Activated CD8-positive, alpha-beta memory T cell treated with anti-CD3 and anti-CD28 coated beads, Interleukin-2, amount 50 U/mL, for 4 hours (primary cell): ENCODE measurements around the gene BTBD16.

Source experiments
- DNase-seq: peaks from one replicate; pipeline ENCODE4 v3.0.0-alpha.2; 2020

The BTBD16 gene

DNA sequence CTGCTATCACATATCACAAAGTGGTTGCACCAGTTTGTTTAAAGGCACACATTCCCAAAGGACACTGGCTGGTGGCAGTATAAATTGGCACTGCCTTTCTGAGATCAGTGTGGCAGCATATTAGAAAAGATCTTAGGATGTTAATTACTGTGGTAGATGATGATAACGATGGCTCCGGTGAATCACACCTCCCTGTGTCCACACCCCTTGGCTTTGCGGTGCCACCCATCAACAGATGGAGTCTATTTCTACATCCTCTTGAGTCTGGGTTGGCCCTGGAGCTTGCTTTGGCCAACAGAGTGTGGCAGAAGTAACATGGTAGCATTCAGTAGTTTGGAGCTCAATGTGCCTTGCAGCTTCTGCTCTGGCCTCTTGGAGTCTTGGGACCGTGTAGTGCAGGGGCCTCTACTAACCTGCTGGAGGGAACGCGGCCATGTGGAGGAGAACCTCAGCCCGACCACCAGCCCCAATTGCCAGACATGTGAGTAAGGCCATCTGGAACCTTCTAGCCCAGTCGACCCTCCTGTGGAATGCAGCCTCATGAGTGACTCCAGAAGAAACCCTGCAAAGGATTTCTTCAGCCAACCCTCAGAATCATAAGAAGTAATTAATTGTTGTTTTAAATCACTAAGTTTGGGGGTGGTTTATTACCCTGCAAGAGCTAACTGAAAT, 76.2 kb downstream of the BTBD16 start:
- no peak for DNase-seq

DNA sequence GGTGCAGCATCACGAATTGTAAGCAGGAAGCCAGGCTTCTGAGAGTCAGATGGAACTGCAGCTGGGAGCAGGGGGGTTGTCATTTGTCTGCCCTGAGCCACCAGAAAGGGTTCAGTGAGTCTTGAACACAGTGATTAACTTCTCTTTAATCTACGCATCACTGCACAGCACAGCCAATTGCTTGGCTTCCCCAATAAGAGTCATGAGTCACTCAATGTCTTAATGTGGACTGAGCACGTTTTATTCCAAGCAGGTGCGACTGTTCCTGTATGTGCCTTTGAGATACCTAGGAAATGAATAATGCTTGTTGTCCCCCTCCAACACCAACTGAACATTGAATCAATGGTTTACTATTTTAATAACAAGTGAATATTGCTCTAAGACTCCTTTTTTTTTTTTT, 77.4 kb downstream of the BTBD16 start:
- DNase-seq = no peak

DNA sequence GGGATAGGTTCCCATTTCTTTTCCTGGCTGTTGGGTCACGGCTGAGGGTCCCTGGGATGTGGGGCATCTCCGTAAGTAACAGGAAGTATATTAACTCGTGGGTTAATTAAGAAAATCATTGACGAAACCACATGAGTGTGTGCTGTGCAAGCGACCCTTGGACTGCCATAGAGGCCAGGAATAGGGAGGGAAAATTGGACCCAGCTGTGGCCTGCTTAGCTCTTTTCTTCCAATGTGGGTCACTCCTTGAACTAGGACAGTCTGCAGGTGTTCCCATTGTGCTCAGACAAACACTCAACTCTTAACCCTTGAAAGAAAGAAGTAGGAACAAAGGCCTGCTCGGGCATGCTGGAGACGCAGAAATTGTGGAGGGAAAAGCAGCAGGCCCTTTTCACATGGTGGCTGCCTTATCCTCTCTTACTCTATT, 77.9 kb downstream of the BTBD16 start:
- DNase-seq = no peak

DNA sequence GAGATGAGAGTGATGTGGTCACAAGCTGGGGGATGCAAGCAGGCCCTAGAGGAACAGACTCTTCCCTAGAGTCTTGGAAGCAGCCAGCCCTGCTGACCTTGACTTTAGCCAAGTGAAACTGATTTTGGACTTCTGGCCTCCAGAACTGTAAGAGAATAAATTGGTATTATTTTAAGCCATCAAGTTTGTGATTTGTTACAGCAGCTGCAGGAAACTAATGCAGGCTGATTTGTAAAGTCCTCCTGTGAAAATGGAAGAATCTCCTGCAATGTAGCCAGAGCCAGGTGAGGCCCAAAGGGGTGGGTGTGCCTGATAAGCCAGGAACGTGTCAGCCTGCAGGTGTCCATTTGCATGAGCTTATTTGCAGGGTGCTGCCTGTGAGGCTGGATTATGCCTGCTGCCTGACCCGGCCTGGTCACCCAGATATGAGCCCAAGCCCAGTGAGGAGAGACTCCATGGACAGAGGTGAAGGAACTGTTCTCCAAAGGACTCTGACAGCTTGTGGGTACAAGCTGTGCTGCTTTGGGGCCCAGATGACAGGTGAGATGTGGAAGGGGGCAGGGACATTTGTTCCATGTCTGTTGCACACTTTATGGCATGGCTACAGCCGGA, 78.8 kb downstream of the BTBD16 start:
- no peak for DNase-seq

- no peak for DNase-seq
Observed at GRCh38 chr10:122350893-122351292, 79.8 kb downstream of the BTBD16 start.

GRCh38 chr10:122352817-122353525, 81.9 kb downstream of the BTBD16 start:
- no peak for DNase-seq

DNA sequence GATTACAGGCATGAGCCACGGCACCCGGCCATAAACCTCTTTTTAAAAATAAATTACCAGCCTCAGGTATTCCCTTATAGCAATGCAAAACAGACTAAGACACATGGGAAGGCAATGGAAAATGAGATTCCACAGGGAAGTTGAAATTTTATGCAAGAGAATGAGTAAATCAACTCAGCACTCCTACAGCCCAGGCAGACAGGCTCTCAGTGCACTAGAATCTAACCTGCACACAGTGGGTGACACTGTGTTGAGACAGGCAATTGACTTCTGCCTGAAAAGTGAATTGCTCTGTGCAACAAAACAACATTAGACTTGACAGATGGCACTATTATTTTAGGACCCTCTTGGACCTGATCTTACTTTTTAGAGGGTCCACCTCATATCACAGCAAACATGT, 83.3 kb downstream of the BTBD16 start:
- no peak for DNase-seq

DNA sequence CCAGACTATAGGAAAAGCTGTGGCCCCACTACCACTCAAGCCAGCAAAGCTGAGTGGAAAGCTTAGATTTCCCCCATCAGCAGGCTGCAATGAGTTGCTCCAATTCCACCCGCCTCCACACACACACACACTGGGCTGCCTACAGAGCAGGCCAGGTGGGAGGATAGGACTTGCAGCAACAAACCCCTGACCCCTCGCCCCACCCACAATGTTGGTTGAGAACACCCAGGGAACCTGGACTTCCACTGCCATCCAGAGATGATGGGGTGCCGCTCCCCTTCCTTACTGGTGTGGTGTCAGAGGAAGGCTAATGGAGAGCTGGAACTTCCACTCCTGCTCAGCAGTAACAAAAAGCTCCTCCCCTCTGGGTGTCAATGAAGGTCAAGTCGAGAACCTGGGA, 86.6 kb downstream of the BTBD16 start:
- DNase-seq = no peak

- DNase-seq = no peak
Observed at GRCh38 chr10:122359621-122360020, 88.5 kb downstream of the BTBD16 start.

DNA sequence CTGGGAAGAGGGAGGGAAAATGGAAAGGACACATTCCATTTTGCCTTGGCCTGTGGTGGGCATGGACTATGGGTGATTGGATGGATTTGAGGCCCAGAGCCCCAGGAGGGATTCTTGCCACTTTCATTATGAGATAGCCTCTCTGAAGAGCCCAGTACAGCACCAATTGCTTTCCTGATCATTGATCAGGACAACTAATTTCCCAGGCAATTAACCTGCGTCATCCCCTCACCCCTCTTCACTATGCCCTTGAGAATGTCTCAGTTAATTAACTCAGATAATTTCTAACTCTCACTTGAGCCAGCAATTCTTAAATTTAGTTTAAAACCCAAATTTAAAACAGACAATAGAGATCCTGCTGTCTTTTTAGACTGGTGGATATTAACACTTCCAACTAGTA, 90.0 kb downstream of the BTBD16 start:
- no peak for DNase-seq

GRCh38 chr10:122362031-122362592, 91.0 kb downstream of the BTBD16 start:
- no peak for DNase-seq

DNA sequence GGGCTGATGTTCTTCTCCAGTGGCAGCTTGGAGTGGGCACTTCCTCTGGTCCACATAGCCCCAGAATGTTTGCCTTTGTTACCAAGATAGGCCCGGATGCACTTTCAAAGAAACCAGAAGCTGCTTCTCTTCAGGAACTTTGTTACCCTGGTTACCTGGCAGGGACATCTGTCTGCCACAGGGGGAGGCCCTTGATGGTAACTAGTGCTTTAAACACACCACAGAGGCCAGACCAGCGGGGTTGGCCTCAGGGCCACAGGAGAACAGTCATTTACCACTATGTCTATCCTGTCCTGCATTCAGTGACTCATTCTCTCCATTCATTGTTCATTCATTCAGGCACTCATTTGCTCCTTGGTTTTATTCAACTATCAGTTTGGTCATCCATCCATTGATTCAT, 91.5 kb downstream of the BTBD16 start:
- DNase-seq = no peak

- DNase-seq = no peak
Observed at GRCh38 chr10:122363311-122363710, 92.2 kb downstream of the BTBD16 start.

- no peak for DNase-seq
Observed at GRCh38 chr10:122363722-122364463, 92.8 kb downstream of the BTBD16 start.

DNA sequence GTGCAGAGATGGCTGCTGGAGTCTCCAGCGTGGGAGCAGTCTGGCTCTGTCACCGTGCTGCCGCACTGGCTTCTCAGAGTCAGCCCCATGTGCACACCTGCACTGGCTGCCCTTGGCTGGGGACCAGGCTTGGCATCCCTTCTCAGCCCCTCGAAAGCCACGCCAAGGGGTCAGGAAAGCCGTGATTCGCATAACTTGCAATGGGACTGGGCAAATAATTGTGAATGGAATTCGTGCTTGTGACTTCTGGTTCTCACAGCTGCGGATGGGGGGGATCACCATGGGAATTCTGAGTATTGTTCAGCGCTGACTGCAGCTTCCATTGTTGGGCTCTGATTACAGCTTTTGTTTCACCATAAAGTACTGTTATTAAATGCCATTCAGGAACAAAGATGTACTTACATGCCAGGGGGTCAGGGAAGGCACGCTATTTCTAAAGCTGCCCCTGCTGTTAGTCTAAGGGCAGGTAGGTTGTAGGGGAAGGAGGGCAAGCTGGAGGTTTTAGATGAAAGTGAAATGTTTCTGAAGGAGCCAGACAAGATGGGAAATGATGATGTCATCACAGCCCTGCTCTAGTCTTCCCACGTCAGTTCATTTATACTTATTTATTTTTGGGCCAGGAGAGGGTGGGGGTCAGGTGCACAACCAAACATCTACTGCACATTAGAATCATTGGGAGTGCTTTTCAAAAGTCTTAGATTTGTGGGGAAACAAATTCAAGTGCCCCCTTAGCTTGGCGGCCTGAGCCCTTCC, 97.6 kb downstream of the BTBD16 start:
- no peak for DNase-seq

DNA sequence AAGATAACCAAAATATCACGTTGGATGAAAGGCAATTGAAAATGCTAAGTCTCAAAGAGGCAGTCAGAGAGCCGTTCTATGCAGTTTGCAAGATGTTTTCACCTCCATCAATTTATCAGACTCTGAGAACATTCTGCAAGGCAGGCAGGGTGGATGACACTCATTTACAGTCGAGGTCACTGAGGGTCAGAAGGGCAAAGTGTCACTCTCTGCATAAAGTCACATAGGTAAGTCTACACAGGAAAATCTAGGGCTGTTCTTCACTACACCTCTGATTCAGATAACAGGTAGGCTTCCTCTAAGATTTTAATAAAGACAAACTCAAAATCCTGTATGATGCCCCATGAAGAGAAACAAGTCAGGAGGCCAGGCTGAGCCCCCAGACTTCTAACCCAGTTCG, 102.0 kb downstream of the BTBD16 start:
- no peak for DNase-seq

DNA sequence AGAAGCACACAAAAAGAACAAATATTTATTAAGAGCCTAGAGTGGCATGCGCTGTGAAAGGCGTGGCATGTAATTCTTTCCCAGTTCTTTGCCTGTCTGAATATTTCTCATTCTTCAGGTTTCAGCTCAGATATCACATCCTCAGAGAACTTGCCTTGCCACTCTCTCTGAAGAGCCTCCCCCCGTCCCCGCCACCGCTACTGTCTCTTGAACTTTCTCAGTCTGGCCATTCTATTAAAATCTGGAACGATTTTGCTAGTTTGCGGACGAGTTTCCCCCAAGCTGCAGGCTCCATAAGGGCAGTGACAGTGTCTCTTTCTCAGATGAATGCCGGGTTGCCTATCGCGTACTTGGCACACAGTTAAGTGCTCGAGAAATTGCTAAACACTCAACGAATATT, 102.6 kb downstream of the BTBD16 start:
- DNase-seq = no peak

DNA sequence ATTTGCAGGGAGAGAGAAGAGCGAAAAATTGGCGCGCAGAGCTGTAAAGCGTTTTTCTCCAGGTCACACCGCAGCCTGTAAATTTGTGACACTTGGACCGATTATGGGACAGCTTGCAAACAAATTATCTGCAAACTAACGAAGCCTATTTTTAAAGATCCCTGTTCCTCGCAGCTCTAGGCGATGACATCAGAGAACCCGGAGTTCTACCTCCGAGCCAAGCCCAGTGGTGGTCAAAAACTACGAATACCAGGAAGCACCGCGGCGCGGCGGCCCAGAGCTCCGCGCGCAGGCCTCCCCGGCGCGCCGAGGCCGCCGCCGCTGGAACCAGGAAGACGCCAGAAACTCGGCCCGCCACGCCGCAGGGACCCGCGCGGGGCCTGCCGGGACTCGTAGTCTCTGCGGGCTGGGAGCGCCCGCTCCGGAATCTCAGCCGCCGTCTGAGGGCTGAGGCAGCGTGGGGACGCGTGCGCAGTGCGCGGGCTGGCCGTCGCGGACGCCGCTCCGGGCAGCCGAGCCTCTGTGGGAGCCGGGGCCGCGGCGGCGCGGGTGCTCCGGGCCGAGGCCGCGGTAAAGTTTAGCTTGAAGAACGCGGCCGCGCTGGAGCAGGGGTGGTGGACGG, 103.3 kb downstream of the BTBD16 start, which contains the start of gene PLEKHA1:
Gene PLEKHA1 (plus strand): TSS at position 472 of the 622 bp plus-strand sequence. CDS start 18,493 bp downstream, outside the sequence.
- peak; percentile 93 for DNase-seq

DNA sequence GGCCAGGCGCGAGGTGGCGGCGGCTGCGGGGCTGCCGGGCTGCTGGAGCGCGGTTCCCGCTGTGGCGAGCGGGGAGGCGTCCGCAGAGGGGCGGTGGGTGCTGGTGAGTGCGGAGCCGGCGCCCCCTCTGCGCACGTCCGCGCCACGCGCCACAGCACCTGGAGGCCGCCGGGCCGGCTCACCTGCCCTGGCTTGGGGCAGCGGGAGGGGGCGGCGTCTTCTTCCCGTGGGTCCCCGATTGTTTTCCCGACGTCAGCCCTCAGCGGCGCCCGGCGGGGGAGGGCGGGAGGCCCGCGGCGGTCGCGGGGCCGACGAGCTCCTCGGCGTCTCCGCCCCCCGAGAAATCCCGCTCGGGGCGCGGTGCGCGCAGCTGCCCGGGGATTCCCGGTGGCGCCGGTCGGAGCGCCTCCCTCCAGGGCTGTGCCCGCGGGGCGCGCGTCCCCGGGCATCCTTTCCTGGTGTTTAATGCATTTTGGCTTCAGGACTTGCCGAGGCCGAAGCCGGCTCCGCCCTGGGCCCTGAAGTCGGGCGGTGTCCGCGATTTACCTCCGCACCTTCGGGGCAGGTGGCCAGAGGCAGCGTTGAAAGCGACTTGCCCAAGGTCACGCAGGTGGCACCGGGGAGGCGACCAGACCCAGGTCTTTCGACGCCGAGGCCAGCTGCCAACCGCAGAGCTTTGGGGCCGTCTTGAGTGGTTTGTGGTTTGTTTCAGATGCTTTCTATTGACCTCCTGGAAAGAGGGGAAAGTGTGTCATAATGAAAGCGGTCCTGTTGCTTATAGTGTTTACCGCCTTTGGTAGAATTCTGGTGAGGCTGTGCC, 104.0 kb downstream of the BTBD16 start:
- DNase-seq = peak; percentile 76

GRCh38 chr10:122375679-122376160, 104.6 kb downstream of the BTBD16 start:
- DNase-seq = no peak
